Adrenal gland (tissue), 12 donors: ENCODE data around the gene S100A6. TPM values are rescaled to one million over a fixed set of nuclear protein-coding genes. Genes with fewer than 3 reads are reported as not detected.

Experiments used
- DNase-seq, 7 donors: peaks; one replicate each; pipeline ENCODE4 v3.0.0-alpha.2; 2019 to 2020
- H3K27ac ChIP-seq, 5 donors: fragments of 200-600 bp; sonication (generic) in 4 of 5; 1 replicate in 3 of 5; 2 replicates in 2 of 5; pipeline versions ENCODE4 v1.5.1 to v1.8.0; 2016 to 2020; ENCODE audit warnings: mild to moderate bottlenecking in 1 of 5
- H3K27me3 ChIP-seq: fragments of 200-600 bp; 2 replicates; pipeline ENCODE4 v1.8.0; 2021
- H3K36me3 ChIP-seq, 2 donors: fragments of 200-600 bp; replicated peaks in 1 of 2; 1 replicate in 1 of 2; 2 replicates in 1 of 2; pipeline versions ENCODE4 v1.5.1 to v1.8.0; 2018 to 2022
- H3K4me1 ChIP-seq, 2 donors: fragments of 200-600 bp; replicated peaks in 1 of 2; 1 replicate in 1 of 2; 2 replicates in 1 of 2; pipeline versions ENCODE4 v1.5.1 to v1.8.0; 2018 to 2021
- H3K4me3 ChIP-seq, 4 donors: fragments of 200-600 bp; sonication (generic) in 3 of 4; one replicate each; pipeline ENCODE4 v1.5.1; 2016 to 2018
- H3K9me3 ChIP-seq, 3 donors: fragments of 200-600 bp; sonication (generic) in 1 of 3; replicated peaks in 1 of 3; 1 replicate in 2 of 3; 2 replicates in 1 of 3; pipeline versions ENCODE4 v1.5.1 to v1.8.0; 2016 to 2021
- CTCF ChIP-seq, 6 experiments: fragments of 450-650 bp in 4 of 6; fragments of 200-600 bp in 2 of 6; sonication (generic) in 1 of 6; IDR thresholded peaks; 1 replicate in 5 of 6; 2 replicates in 1 of 6; pipeline versions ENCODE4 v1.5.1 to v1.8.0; 2016 to 2021; ENCODE audit warnings: antibody characterized with exemption in 6 of 6, mild to moderate bottlenecking in 2 of 6, moderate library complexity in 1 of 6
- POLR2A ChIP-seq, 2 donors: fragments of 450-650 bp; IDR thresholded peaks; one replicate each; pipeline ENCODE4 v1.6.1; 2017; ENCODE audit warnings: antibody characterized with exemption in 2 of 2, mild to moderate bottlenecking in 2 of 2, moderate library complexity in 1 of 2
- WGBS, 4 donors: extraction: QIAGEN DNeasy Blood & Tissue Kit in 2 of 4; methylation state at CpG; one replicate each; pipeline versions ENCODE4 v1.1.5 to v1.1.7; 2013 to 2017; 5-methylcytosine and 5-hydroxymethylcytosine counted together
- intact Hi-C, 2 donors: fragments of 100-400 bp; cut with DNase I; formaldehyde crosslinking; loops; one replicate each; pipeline versions ENCODE4 v1.14.1 to v1.15.0; 2022 to 2023
- polyA plus RNA-seq, 3 donors: library from polyadenylated mRNA; stranded (reverse); fragments of 200-250 nt in 2 of 3; fragments of 350-450 nt in 1 of 3; fragmentation: Illumina TruSeq in 1 of 3; extraction: RNeasy Lipid Tissue Mini Kit (QIAGEN cat#74804) in 1 of 3; gene quantifications; one replicate each; pipeline ENCODE4 v1.2.3, GENCODE V29; 2013 to 2014
- total RNA-seq, 9 donors: library from RNA; depleted of rRNA in 4 of 9; stranded (reverse); fragments of >200 nt in 4 of 9; fragments of 120-200 nt in 1 of 9; fragmentation: NEBNext Ultra II Directional in 1 of 9; extraction: Animal tissue kit (Norgen Biotek cat#: 25700) in 1 of 9; gene quantifications; one replicate each; pipeline versions ENCODE4 v1.1.0 to v1.2.4, GENCODE V29; 2013 to 2023
- donor health status: healthy with polysubstance abuse.
- donor health status: Bipolar disorder and iron deficiency.
- donor health status: DM: yes; HTN: yes; CAD: no.
- donor health status: DM: no; HTN: no; CAD: no.
- donor health status: DM: no; HTN: no; CAD: no.
- donor health status: DM: yes; HTN: yes; CAD: no.

The S100A6 gene
- total and polyA plus RNA-seq, 12 donors: 39.4 to 4,129 (median 372) TPM

- H3K36me3 ChIP-seq: no peaks in the 10 kb centered on the region
- peaks cover 39 to 49% of the 10 kb centered on the region in 2 donors for H3K4me1 ChIP-seq
- H3K4me3 ChIP-seq: peak overlapping the region in 1 of 4 donors; percentile 42
- no peaks in the 10 kb centered on the region for H3K9me3 ChIP-seq
- WGBS, 4 donors: 86 to 93% (median 90%) methylated on average over 8 of the region's 8 CpGs
- no peak for DNase-seq
- no peaks in the 10 kb centered on the region for H3K27me3 ChIP-seq
- intact Hi-C loops: no loop called here
- peak overlapping the region in 1 of 5 donors; percentile 6 for H3K27ac ChIP-seq
- TF ChIP-seq POLR2A (IDR thresholded peaks at IDR 0.05) (no peak), CTCF (IDR thresholded peaks at IDR 0.05) (no peak)
Measured at GRCh38 chr1:153546371-153546770, 10.6 kb upstream of the S100A6 start.

DNA sequence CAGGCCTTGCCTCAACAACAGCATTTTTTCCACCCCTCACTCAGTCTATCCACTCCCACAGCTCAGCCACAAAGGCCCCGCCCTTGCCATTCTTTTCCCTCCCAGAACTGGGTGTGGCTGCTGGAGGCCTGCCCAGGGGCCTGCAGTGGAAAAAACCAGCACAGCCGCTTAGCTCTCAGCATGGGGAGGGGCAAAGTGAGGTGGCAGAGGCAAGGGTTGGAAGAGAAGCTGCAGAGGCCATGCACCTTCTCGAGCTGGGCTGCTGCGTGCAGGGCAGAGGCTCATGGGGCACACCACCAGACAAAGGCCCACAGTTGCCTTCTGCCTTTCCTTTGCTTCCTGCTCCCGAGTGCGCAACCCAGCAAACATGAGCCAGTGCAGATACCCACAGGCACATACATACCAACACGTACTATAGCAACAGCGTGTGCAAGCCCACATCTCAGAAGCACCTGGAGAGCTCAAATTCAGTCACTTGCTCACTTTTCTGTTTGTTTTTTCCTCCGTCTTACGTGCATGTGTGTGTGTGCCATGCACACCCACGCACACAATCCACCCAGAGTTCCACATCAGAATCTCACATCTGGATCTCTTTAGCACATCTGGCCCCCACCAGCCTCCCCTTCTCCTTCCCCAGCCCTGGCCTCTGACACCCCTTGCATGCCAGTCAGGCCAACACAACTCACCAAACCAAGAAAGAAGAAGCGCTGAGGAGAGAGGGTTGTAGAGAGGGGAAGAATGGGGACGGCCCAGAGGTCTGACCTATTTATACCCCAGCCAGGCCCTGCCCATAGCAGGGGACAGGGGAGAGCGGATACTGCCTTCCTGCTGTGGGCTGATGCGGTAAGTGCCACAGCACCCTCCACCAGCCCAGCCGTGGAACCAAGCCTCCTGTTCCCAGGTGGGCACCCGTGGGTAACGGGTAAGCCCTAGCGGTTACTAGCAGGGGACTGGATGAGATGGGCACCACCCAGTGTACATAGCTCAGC lies 9.6 kb upstream of the S100A6 start, which contains the start of gene S100A4:
Gene S100A4, minus strand, starts transcription at position 740 of the 989 bp plus-strand sequence. CDS start 1,012 bp downstream, outside the sequence.
- H3K9me3 ChIP-seq: no peaks in the 10 kb centered on the region
- peak; percentile 91 to 97 (median 96) for DNase-seq
- H3K27ac ChIP-seq: peak within 1 kb of the TSS in 4 of 5 donors; percentile 33 to 90 (median 59)
- H3K27me3 ChIP-seq: no peaks in the 10 kb centered on the region
- no peaks in the 10 kb centered on the region for H3K36me3 ChIP-seq
- H3K4me3 ChIP-seq: peak within 1 kb of the TSS in 2 of 4 donors; percentile 2 to 42
- 47 to 61% (median 57%) methylated on average over 15 to 19 of the region's 19 CpGs for whole genome bisulfite sequencing, 4 donors
- peaks cover 39 to 49% of the 10 kb centered on the region in 2 donors for H3K4me1 ChIP-seq
- TF ChIP-seq CTCF (IDR thresholded peaks at IDR 0.05) (no peak), POLR2A (IDR thresholded peaks at IDR 0.05) (peak in 1 of 2 donors; percentile 29)
- intact Hi-C loops: no loop called here

GRCh38 chr1:153544453-153545066 lies 8.8 kb upstream of the S100A6 start:
- WGBS, 4 donors: 65 to 82% (median 80%) methylated on average over 7 to 10 of the region's 10 CpGs; no CpG with 5 or more reads in 1 of the 4 donors
- Histone ChIP-seq H3K4me3 (peak overlapping the region in 1 of 4 donors; percentile 42), H3K36me3 (no peaks in the 10 kb centered on the region), H3K27ac (peak overlapping the region in 4 of 5 donors; percentile 33 to 90 (median 59)), H3K27me3 (no peaks in the 10 kb centered on the region), H3K4me1 (peaks cover 36 to 46% of the 10 kb centered on the region in 2 donors), H3K9me3 (no peaks in the 10 kb centered on the region)
- DNase-seq: no peak
- intact Hi-C loops: no loop called here
- TF ChIP-seq CTCF (IDR thresholded peaks at IDR 0.05) (no peak), POLR2A (IDR thresholded peaks at IDR 0.05) (no peak)

GRCh38 chr1:153543736-153544135 lies 7.9 kb upstream of the S100A6 start:
- no peak overlapping the region for H3K27ac ChIP-seq
- no peaks in the 10 kb centered on the region for H3K36me3 ChIP-seq
- no peak overlapping the region for H3K4me3 ChIP-seq
- no peak for DNase-seq
- WGBS, 4 donors: 82 to 93% (median 90%) methylated on average over 4 of the region's 4 CpGs
- no peaks in the 10 kb centered on the region for H3K9me3 ChIP-seq
- peaks cover 28 to 37% of the 10 kb centered on the region in 2 donors for H3K4me1 ChIP-seq
- TF ChIP-seq POLR2A (IDR thresholded peaks at IDR 0.05) (no peak), CTCF (IDR thresholded peaks at IDR 0.05) (no peak)
- intact Hi-C loops: no loop called here
- no peaks in the 10 kb centered on the region for H3K27me3 ChIP-seq
